Astrocyte (in vitro differentiated cells and primary cell): ENCODE results near the gene CADPS. TPM values are rescaled to one million over a fixed set of nuclear protein-coding genes. Genes with fewer than 3 reads are reported as not detected.

Source experiments
- DNase-seq: peaks from one replicate; pipeline ENCODE4 v3.0.0-alpha.2; 2010; ENCODE audit warnings: low read depth
- FAIRE-seq: peaks from 2 replicates; lab custom pipeline; 2011; peaks lifted over from hg19 to GRCh38; lab: Jason Lieb, UNC
- H2AFZ ChIP-seq: 2 replicates; pipeline ENCODE4 v1.6.0; 2012; ENCODE audit warnings: low read depth, low read length, inconsistent platforms
- H3K27ac ChIP-seq: 2 replicates; pipeline ENCODE4 v1.5.1; 2011; ENCODE audit warnings: low read depth, low read length, inconsistent platforms
- H3K27me3 ChIP-seq: 2 replicates; pipeline ENCODE4 v1.6.0; 2011; ENCODE audit warnings: low read length, inconsistent platforms; ENCODE audit not compliant: insufficient read depth
- H3K36me3 ChIP-seq: 2 replicates; pipeline ENCODE4 v1.5.1; 2011; ENCODE audit warnings: low read length, inconsistent platforms; ENCODE audit not compliant: insufficient read depth
- H3K4me1 ChIP-seq: 2 replicates; pipeline ENCODE4 v1.5.1; 2011; ENCODE audit warnings: low read length, inconsistent platforms; ENCODE audit not compliant: insufficient read depth
- H3K4me2 ChIP-seq: 2 replicates; pipeline ENCODE4 v1.6.0; 2012; ENCODE audit warnings: low read length, inconsistent platforms
- H3K4me3 ChIP-seq: 2 replicates; pipeline ENCODE4 v1.5.1; 2011; ENCODE audit warnings: low read depth, mild to moderate bottlenecking, low read length, inconsistent platforms; ENCODE audit not compliant: insufficient read depth
- H3K79me2 ChIP-seq: 2 replicates; pipeline ENCODE4 v1.6.0; 2012; ENCODE audit warnings: mild to moderate bottlenecking, low read length, inconsistent platforms; ENCODE audit not compliant: insufficient read depth
- H3K9ac ChIP-seq: 2 replicates; pipeline ENCODE4 v1.6.0; 2012; ENCODE audit warnings: mild to moderate bottlenecking, low read length, inconsistent platforms
- H3K9me3 ChIP-seq: 2 replicates; pipeline ENCODE4 v1.5.1; 2012; ENCODE audit warnings: low read depth, mild to moderate bottlenecking, low read length, inconsistent platforms; ENCODE audit not compliant: insufficient read depth
- H4K20me1 ChIP-seq: 2 replicates; pipeline ENCODE4 v1.6.0; 2012; ENCODE audit warnings: low read length, inconsistent platforms; ENCODE audit not compliant: insufficient read depth
- H3K27ac Mint-ChIP-seq: one replicate; pipeline ENCODE4 v1.8.0; 2021; ENCODE audit warnings: mild to moderate bottlenecking, mixed read lengths; ENCODE audit not compliant: unreplicated experiment
- H3K27me3 Mint-ChIP-seq: one replicate; pipeline ENCODE4 v1.8.0; 2021; ENCODE audit warnings: low read depth, mixed read lengths; ENCODE audit not compliant: unreplicated experiment
- H3K36me3 Mint-ChIP-seq: one replicate; pipeline ENCODE4 v1.8.0; 2021; ENCODE audit warnings: low read depth, mixed read lengths; ENCODE audit not compliant: unreplicated experiment
- H3K4me1 Mint-ChIP-seq: one replicate; pipeline ENCODE4 v1.8.0; 2021; ENCODE audit warnings: low read depth, mixed read lengths; ENCODE audit not compliant: unreplicated experiment
- H3K4me3 Mint-ChIP-seq: one replicate; pipeline ENCODE4 v1.8.0; 2021; ENCODE audit warnings: mild to moderate bottlenecking, moderate library complexity, mixed read lengths; ENCODE audit not compliant: unreplicated experiment
- H3K9me3 Mint-ChIP-seq: one replicate; pipeline ENCODE4 v1.8.0; 2021; ENCODE audit warnings: mild to moderate bottlenecking, mixed read lengths; ENCODE audit not compliant: unreplicated experiment
- EZH2 ChIP-seq: IDR thresholded peaks from 2 replicates; pipeline ENCODE4 v1.6.1; 2012; ENCODE audit warnings: mild to moderate bottlenecking, low read length, inconsistent platforms; ENCODE audit not compliant: insufficient read depth
- total RNA-seq: library from RNA; stranded (reverse); gene quantifications from 2 replicates; pipeline ENCODE4 v1.2.1, GENCODE V29; 2021
- TF ChIP-seq, protein P1 (sequence below): IDR thresholded peaks from 2 replicates; pipeline ENCODE4 v1.5.1; 2011; ENCODE audit warnings: low read depth, mild to moderate bottlenecking, inconsistent platforms, low read length, moderate library complexity; ENCODE audit not compliant: insufficient read depth

CADPS gene
- total RNA-seq, 1 donor from 2014 or later: 5.4 TPM

DNA sequence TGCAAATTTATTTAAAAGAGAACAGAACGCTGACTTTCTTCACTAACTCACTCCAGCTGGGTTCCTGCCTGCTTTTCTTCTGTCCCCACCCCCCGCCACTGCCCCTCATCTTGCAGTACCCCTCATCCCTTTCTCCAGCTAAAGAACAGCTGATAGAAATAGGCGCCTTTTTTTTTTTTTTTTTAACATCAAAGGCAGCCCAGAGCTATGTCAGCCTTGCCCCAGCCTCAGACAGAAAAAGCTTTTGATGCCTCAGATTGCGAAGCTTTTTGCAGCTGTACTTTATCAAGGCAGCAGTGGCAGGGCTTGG is 1.8 kb downstream of the CADPS start:
- peak overlapping the region; percentile 80 for H2AFZ ChIP-seq
- no peak overlapping the region for H3K27ac Mint-ChIP-seq

DNA sequence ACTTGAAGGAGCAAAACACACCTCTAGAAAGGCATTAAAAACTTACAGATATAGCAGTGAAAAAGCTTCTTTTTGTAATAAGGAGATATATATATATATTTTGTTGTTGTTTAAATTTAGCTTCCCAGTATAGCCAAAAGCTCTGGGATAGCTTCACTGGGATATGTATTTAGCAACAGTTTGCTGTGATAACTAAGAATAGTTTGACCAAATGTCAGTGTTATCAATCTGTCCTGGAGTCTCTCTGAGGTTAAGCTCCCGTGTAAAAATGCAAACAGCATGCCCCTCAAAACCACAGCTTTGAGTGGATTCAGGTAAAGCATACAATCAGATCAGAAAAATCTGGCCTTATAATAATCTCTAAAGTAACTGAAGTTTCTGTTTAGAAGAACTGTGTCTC is 2.9 kb downstream of the CADPS start:
- Histone ChIP-seq H4K20me1 (no peaks in the 10 kb centered on the region), H3K4me3 (no peak overlapping the region), H3K79me2 (no peaks in the 10 kb centered on the region), H3K4me1 (peaks cover 20% of the 10 kb centered on the region), H3K4me2 (peak overlapping the region; percentile 88), H2AFZ (no peak overlapping the region), H3K9ac (no peak overlapping the region), H3K9me3 (no peaks in the 10 kb centered on the region), H3K27ac (no peak overlapping the region), H3K27me3 (peaks cover 6% of the 10 kb centered on the region), H3K36me3 (no peaks in the 10 kb centered on the region)
- Mint-ChIP-seq H3K4me1 (peaks cover 19% of the 10 kb centered on the region), H3K9me3 (no peaks in the 10 kb centered on the region), H3K27me3 (peaks cover 14% of the 10 kb centered on the region), H3K27ac (no peak overlapping the region), H3K36me3 (no peaks in the 10 kb centered on the region), H3K4me3 (no peak overlapping the region)
- FAIRE-seq (no peak), DNase-seq (no peak)
- no peak for TF ChIP-seq EZH2
- TF ChIP-seq, protein P1, sequence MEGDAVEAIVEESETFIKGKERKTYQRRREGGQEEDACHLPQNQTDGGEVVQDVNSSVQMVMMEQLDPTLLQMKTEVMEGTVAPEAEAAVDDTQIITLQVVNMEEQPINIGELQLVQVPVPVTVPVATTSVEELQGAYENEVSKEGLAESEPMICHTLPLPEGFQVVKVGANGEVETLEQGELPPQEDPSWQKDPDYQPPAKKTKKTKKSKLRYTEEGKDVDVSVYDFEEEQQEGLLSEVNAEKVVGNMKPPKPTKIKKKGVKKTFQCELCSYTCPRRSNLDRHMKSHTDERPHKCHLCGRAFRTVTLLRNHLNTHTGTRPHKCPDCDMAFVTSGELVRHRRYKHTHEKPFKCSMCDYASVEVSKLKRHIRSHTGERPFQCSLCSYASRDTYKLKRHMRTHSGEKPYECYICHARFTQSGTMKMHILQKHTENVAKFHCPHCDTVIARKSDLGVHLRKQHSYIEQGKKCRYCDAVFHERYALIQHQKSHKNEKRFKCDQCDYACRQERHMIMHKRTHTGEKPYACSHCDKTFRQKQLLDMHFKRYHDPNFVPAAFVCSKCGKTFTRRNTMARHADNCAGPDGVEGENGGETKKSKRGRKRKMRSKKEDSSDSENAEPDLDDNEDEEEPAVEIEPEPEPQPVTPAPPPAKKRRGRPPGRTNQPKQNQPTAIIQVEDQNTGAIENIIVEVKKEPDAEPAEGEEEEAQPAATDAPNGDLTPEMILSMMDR: no peak

More for the DNA sequence above, 1.8 kb downstream of the CADPS start:
- H3K4me3 Mint-ChIP-seq: peak overlapping the region; percentile 92
- Histone ChIP-seq H4K20me1 (no peaks in the 10 kb centered on the region), H3K36me3 (no peaks in the 10 kb centered on the region), H3K27ac (no peak overlapping the region), H3K4me2 (peak overlapping the region; percentile 88), H3K9ac (peak overlapping the region; percentile 28), H3K4me1 (peaks cover 20% of the 10 kb centered on the region), H3K9me3 (no peaks in the 10 kb centered on the region), H3K79me2 (no peaks in the 10 kb centered on the region), H3K4me3 (peak overlapping the region; percentile 59), H3K27me3 (peaks cover 6% of the 10 kb centered on the region)
- FAIRE-seq (no peak), DNase-seq (no peak)
- H3K36me3 Mint-ChIP-seq: no peaks in the 10 kb centered on the region
- peaks cover 19% of the 10 kb centered on the region for H3K27me3 Mint-ChIP-seq
- no peak for TF ChIP-seq EZH2
- TF ChIP-seq, protein P1: no peak
- H3K4me1 Mint-ChIP-seq: peaks cover 19% of the 10 kb centered on the region
- H3K9me3 Mint-ChIP-seq: no peaks in the 10 kb centered on the region

DNA sequence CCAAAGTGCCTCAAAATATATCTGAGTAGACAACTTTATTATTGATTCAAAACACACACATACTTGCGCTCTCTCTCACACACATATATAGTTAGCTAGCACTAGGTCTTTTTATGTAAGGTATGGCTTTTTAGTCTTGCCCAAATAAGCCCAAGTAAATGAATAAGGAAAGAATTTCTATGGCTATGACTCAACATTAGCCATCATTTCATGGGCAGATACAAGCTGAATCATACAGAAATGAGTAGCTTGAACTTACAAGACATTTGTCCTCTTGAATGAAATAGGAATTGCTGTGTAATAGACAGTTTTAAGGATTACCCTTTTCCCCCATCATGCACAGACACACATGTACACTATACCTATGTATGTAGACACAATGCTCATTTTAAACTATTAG is 4.9 kb downstream of the CADPS start:
- TF ChIP-seq, protein P1: no peak
- TF ChIP-seq EZH2: no peak
- H3K9me3 Mint-ChIP-seq: no peaks in the 10 kb centered on the region
- H3K27ac Mint-ChIP-seq: no peak overlapping the region
- H3K4me3 ChIP-seq: no peak overlapping the region
- no peaks in the 10 kb centered on the region for H3K79me2 ChIP-seq
- H3K9ac ChIP-seq: no peak overlapping the region
- peaks cover 19% of the 10 kb centered on the region for H3K4me1 Mint-ChIP-seq
- H3K27ac ChIP-seq: peak overlapping the region; percentile 52
- FAIRE-seq (no peak), DNase-seq (peak; percentile 79)
- H3K36me3 Mint-ChIP-seq: no peaks in the 10 kb centered on the region
- peak overlapping the region; percentile 46 for H3K4me2 ChIP-seq
- H3K36me3 ChIP-seq: no peaks in the 10 kb centered on the region
- H3K27me3 Mint-ChIP-seq: peaks cover 1% of the 10 kb centered on the region
- H3K27me3 ChIP-seq: no peaks in the 10 kb centered on the region
- peaks cover 19% of the 10 kb centered on the region for H3K4me1 ChIP-seq
- H3K4me3 Mint-ChIP-seq: peak overlapping the region; percentile 10
- H3K9me3 ChIP-seq: no peaks in the 10 kb centered on the region
- H4K20me1 ChIP-seq: no peaks in the 10 kb centered on the region
- no peak overlapping the region for H2AFZ ChIP-seq
